Left forelimb (tissue), 1 donor: Measurements from ENCODE around the gene PFKM.

Experiments
- DNase-seq: peaks from one replicate; pipeline ENCODE4 v3.0.0-alpha.2; 2018; ENCODE audit warnings: low spot score

PFKM gene

GRCh38 chr12:48187916-48188695 is 68.9 kb downstream of the PFKM start:
- no peak for DNase-seq

- DNase-seq, result no peak
These were observed 70.4 kb downstream of the PFKM start for GRCh38 chr12:48189331-48190125.

DNA sequence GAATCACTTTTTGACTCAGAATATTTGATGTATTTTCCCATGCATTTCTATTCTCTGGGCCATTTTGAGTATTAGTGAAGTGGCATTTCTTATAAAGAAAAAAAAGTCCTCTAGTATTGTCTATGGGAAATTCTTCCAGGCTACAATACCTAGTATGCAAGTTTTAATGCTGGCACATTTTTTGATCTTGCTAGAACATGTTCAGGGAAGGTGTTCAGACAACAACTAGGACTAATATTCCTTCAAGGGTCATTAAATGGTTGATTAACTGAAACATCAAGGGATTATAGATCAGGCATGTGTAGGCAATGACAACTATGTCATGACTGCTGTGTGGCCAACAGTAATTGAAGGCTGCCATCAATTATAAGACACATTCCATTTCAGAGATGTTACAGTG is 71.9 kb downstream of the PFKM start:
- DNase-seq, result no peak

- DNase-seq, result no peak
These were observed 73.7 kb downstream of the PFKM start for GRCh38 chr12:48192861-48193260.

DNA sequence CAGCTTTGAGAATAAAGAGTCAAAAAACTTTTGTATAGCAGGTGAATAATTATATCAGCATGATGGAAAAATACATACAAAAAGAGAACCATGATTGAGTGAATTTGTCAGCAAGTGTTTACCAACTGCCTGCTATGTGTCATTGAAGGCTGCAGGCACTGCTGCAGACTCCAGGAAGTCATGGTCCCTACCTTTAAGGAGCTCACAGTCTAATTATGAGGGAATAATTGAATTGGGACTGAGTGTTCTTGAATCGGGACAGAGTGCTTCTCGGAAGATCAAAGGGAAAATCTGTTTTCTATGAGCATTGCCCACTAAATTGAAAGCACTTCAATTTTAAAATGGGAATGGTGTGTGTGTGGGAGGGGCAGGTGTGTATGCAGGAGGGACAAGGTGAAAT is 74.5 kb downstream of the PFKM start:
- DNase-seq, result no peak

- no peak for DNase-seq
These were observed 75.6 kb downstream of the PFKM start for GRCh38 chr12:48194799-48195201.
